Measurements from ENCODE around the gene DLGAP4. TPM values are rescaled to one million over a fixed set of nuclear protein-coding genes. Genes with fewer than 3 reads are reported as not detected.
A peak's percentile ranks its signal among the peaks of the same experiment; 100 is the strongest.

Gene DLGAP4
- total and polyA plus RNA-seq, 10 of the 15 experiments (the other 5 are each of a cell fraction or from before 2014, with no cell fraction given), result 0.42 to 43.3 (median 19.0) TPM

DNA sequence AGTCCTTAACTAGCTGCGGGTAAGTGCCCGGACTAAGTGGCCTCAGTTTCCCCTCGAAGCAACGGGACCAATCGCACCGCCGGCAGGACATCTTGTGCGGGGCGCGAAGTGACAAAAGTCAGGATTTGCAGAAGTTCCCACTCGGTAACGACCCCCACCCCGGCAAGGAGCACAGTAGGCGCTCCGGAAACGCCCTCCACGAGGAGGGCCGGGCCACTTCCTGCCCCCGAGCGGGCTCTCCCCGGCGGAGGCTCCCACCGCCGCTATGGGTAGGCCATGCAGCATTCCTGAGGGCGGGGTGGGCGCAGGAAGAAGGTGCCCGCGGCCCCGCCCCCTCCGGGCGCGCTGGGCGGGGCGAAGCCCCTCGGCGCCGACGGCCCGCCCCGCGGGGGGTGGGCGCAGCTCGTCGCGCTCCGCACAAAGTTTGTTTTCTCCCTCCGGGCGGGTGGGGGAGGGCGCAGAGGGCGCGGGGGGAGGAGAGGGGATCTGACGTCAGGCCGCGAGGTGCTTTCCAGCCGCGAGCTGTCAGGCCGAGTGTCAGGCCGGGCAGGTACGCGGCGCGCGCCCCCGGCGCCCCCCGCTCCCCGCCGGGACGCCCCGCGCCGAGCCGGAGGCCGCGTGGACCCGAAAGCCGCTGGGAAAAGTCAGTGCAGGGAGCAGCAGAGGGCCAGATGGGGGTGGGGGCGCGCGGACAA is 267.1 kb downstream of the DLGAP4 start, which contains the start of gene TGIF2 (continued):
- TF ChIP-seq, protein P1, sequence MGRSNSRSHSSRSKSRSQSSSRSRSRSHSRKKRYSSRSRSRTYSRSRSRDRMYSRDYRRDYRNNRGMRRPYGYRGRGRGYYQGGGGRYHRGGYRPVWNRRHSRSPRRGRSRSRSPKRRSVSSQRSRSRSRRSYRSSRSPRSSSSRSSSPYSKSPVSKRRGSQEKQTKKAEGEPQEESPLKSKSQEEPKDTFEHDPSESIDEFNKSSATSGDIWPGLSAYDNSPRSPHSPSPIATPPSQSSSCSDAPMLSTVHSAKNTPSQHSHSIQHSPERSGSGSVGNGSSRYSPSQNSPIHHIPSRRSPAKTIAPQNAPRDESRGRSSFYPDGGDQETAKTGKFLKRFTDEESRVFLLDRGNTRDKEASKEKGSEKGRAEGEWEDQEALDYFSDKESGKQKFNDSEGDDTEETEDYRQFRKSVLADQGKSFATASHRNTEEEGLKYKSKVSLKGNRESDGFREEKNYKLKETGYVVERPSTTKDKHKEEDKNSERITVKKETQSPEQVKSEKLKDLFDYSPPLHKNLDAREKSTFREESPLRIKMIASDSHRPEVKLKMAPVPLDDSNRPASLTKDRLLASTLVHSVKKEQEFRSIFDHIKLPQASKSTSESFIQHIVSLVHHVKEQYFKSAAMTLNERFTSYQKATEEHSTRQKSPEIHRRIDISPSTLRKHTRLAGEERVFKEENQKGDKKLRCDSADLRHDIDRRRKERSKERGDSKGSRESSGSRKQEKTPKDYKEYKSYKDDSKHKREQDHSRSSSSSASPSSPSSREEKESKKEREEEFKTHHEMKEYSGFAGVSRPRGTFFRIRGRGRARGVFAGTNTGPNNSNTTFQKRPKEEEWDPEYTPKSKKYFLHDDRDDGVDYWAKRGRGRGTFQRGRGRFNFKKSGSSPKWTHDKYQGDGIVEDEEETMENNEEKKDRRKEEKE (IDR thresholded peaks at IDR 0.05), result no peak
- TF ChIP-seq SUZ12 (IDR thresholded peaks at IDR 0.05; ENCODE audit: unreplicated experiment) (no peak), CHD2 (IDR thresholded peaks at IDR 0.05; ENCODE audit: borderline replicate concordance, low read depth, low read length) (no peak), YY1 (IDR thresholded peaks at IDR 0.05; ENCODE audit: low read depth, low read length) (no peak; the same call in 1 of the 2 replicates), KAT2A (conservative IDR thresholded peaks at IDR 0.05; ENCODE audit: control insufficient read depth, low read depth, low read length) (no peak), PAX5 (IDR thresholded peaks at IDR 0.05; ENCODE audit: borderline replicate concordance, low read depth, low read length) (peak; percentile 4; the same call in 1 of the 2 replicates), ETV6 (conservative IDR thresholded peaks at IDR 0.05 in 1 of 2, IDR thresholded peaks at IDR 0.05 in 1 of 2; ENCODE audit: borderline replicate concordance in 1 of 2, low read depth in 1 of 2) (no peak), TCF3 (IDR thresholded peaks at IDR 0.05; ENCODE audit: borderline replicate concordance, insufficient read depth, low read depth, low read length) (peak; percentile 49; the same call in 1 of the 2 replicates), RCOR1 (conservative IDR thresholded peaks at IDR 0.05; ENCODE audit: low read depth, low read length) (no peak), NBN (IDR thresholded peaks at IDR 0.05) (0 out of 2 replicates have a peak, but pooled peaks have one; percentile 27), SP1 (IDR thresholded peaks at IDR 0.05; ENCODE audit: low read depth, low read length) (peak; percentile 73), NFYA (IDR thresholded peaks at IDR 0.05; ENCODE audit: borderline replicate concordance, low read depth, low read length) (no peak), RELA (IDR thresholded peaks at IDR 0.05; ENCODE audit: borderline replicate concordance, partially characterized antibody) (peak; percentile 64)
- TF ChIP-seq, protein P2, sequence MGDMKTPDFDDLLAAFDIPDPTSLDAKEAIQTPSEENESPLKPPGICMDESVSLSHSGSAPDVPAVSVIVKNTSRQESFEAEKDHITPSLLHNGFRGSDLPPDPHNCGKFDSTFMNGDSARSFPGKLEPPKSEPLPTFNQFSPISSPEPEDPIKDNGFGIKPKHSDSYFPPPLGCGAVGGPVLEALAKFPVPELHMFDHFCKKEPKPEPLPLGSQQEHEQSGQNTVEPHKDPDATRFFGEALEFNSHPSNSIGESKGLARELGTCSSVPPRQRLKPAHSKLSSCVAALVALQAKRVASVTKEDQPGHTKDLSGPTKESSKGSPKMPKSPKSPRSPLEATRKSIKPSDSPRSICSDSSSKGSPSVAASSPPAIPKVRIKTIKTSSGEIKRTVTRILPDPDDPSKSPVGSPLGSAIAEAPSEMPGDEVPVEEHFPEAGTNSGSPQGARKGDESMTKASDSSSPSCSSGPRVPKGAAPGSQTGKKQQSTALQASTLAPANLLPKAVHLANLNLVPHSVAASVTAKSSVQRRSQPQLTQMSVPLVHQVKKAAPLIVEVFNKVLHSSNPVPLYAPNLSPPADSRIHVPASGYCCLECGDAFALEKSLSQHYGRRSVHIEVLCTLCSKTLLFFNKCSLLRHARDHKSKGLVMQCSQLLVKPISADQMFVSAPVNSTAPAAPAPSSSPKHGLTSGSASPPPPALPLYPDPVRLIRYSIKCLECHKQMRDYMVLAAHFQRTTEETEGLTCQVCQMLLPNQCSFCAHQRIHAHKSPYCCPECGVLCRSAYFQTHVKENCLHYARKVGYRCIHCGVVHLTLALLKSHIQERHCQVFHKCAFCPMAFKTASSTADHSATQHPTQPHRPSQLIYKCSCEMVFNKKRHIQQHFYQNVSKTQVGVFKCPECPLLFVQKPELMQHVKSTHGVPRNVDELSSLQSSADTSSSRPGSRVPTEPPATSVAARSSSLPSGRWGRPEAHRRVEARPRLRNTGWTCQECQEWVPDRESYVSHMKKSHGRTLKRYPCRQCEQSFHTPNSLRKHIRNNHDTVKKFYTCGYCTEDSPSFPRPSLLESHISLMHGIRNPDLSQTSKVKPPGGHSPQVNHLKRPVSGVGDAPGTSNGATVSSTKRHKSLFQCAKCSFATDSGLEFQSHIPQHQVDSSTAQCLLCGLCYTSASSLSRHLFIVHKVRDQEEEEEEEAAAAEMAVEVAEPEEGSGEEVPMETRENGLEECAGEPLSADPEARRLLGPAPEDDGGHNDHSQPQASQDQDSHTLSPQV (IDR thresholded peaks at IDR 0.05), result 0 out of 2 replicates have a peak, but pooled peaks have one; percentile 31
- TF ChIP-seq, protein P3, sequence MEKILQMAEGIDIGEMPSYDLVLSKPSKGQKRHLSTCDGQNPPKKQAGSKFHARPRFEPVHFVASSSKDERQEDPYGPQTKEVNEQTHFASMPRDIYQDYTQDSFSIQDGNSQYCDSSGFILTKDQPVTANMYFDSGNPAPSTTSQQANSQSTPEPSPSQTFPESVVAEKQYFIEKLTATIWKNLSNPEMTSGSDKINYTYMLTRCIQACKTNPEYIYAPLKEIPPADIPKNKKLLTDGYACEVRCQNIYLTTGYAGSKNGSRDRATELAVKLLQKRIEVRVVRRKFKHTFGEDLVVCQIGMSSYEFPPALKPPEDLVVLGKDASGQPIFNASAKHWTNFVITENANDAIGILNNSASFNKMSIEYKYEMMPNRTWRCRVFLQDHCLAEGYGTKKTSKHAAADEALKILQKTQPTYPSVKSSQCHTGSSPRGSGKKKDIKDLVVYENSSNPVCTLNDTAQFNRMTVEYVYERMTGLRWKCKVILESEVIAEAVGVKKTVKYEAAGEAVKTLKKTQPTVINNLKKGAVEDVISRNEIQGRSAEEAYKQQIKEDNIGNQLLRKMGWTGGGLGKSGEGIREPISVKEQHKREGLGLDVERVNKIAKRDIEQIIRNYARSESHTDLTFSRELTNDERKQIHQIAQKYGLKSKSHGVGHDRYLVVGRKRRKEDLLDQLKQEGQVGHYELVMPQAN (conservative IDR thresholded peaks at IDR 0.05), result peak; percentile 71
- TF ChIP-seq, protein P4, sequence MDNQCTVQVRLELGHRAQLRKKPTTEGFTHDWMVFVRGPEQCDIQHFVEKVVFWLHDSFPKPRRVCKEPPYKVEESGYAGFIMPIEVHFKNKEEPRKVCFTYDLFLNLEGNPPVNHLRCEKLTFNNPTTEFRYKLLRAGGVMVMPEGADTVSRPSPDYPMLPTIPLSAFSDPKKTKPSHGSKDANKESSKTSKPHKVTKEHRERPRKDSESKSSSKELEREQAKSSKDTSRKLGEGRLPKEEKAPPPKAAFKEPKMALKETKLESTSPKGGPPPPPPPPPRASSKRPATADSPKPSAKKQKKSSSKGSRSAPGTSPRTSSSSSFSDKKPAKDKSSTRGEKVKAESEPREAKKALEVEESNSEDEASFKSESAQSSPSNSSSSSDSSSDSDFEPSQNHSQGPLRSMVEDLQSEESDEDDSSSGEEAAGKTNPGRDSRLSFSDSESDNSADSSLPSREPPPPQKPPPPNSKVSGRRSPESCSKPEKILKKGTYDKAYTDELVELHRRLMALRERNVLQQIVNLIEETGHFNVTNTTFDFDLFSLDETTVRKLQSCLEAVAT (IDR thresholded peaks at IDR 0.05), result peak; percentile 16; the same call in 1 of the 2 replicates

Data from GM12878 (cell line).